ENCODE measurements around the gene SLC35A5.
"Not testable (repeated sequence)": the region's sequence is repeated elsewhere in the genome, so short reads cannot be mapped to it uniquely, and the experiment has no call there.

Gene SLC35A5, protein sequence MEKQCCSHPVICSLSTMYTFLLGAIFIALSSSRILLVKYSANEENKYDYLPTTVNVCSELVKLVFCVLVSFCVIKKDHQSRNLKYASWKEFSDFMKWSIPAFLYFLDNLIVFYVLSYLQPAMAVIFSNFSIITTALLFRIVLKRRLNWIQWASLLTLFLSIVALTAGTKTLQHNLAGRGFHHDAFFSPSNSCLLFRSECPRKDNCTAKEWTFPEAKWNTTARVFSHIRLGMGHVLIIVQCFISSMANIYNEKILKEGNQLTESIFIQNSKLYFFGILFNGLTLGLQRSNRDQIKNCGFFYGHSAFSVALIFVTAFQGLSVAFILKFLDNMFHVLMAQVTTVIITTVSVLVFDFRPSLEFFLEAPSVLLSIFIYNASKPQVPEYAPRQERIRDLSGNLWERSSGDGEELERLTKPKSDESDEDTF

DNA sequence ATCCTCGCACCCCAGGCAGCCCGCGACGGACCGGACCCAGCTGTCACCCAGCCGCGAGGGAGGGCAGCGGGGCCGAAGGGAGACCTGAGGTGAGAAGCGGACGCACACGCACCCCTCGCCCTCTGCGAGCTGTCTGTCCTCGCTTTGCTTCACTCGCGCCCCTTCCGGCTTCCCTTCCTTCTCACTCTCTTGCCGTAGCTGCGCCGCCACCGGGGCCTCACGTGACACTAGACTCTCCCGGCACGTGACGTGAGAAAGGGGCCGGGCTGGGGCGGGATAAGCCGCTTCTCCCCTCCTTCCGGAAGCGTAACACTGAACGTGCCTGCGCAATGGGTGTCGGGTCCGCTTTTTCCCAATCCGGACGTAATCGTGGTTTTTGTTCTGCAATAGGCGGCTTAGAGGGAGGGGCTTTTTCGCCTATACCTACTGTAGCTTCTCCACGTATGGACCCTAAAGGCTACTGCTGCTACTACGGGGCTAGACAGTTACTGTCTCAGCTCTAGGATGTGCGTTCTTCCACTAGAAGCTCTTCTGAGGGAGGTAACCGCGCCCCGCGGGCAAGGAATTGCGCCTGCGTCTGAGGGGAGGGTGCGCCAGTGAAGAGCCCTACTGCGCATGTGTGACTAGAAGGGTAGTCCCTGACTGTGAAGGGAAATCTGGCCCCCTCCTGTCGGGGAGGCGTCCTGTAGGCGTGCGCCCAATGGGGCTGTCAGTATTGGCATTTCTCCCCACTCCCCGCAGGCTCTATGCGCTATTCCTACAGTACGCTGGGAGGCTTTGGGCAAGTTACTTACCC is at the start of gene SLC35A5, which contains the start of gene ATG3:
Gene SLC35A5, plus strand, starts transcription at position 312 of the 796 bp plus-strand sequence. CDS start 1,359 bp downstream, outside the sequence.
Gene ATG3, minus strand, starts transcription at position 229 of the 796 bp plus-strand sequence. CDS start 434 bp downstream, outside the sequence.
- peak; percentile 94 for DNase-seq (ENCODE audit: low spot score)
- TF ChIP-seq CTCF (IDR thresholded peaks at IDR 0.05; ENCODE audit: extremely low read depth, missing control alignments) = no peak

- TF ChIP-seq CTCF (IDR thresholded peaks at IDR 0.05; ENCODE audit: extremely low read depth, missing control alignments) = no peak
- DNase-seq (ENCODE audit: low spot score) = no peak
Measured at GRCh38 chr3:112512320-112512719, 49.5 kb upstream of the SLC35A5 start.

DNA sequence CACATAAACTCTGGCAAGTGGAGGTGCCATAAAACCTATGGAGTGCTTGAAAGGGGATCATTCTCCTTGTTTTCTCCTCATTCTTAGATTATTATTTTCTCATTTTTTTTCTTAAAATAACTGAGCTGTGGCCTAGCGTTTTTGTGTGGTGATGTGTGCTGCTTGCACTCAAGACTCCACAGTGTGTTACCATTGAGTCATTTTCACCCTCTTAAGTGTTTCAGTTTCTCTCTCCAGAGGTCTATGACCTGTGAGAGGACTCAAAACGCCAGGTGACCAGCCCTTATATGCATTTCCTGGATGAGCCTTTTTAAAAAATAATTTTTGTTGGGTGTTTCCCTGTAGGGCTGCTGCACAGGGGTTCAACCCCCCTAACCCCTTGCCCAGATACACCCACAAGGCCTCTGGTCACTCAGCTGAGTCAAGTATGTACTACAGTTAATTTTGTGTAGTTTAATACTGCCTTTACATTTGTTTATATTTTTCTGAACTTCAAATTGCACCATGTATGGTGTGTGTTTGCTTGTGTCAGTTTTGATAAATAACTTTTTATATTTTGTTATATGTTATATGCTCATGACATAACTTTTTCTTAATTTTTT is 47.2 kb upstream of the SLC35A5 start:
- peak; percentile 63 for DNase-seq (ENCODE audit: low spot score)

DNA sequence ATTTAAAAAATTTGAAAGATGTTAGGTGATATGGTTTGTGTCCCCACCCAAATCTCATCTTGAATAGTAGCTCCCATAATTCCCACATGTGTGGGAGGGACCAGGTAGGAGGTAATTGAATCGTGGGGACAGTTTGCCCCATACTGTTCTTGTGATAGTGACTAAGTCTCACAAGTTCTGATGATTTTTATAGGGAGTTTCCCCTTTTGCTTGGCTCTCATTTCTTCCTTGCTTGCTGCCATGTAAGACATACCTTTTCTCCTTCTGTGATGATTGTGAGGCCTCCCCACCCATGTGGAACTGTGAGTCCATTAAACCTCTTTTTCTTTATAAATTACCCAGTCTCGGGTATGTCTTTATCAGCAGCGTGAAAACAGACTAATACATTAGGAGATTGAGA is 42.9 kb upstream of the SLC35A5 start:
- DNase-seq (ENCODE audit: low spot score) = not testable (repeated sequence)

More for the DNA sequence above, 47.2 kb upstream of the SLC35A5 start:
- TF ChIP-seq CTCF (IDR thresholded peaks at IDR 0.05; ENCODE audit: extremely low read depth, missing control alignments) = no peak

- peak; percentile 58 for DNase-seq (ENCODE audit: low spot score)
- peak; percentile 32 for TF ChIP-seq CTCF (IDR thresholded peaks at IDR 0.05; ENCODE audit: extremely low read depth, missing control alignments)
Measured at GRCh38 chr3:112519424-112520001, 42.3 kb upstream of the SLC35A5 start.

GRCh38 chr3:112524127-112524526 is 37.7 kb upstream of the SLC35A5 start:
- DNase-seq (ENCODE audit: low spot score) = not testable (repeated sequence)

GRCh38 chr3:112530573-112530972 is 31.3 kb upstream of the SLC35A5 start:
- TF ChIP-seq CTCF (IDR thresholded peaks at IDR 0.05; ENCODE audit: extremely low read depth, missing control alignments) = no peak
- no peak for DNase-seq (ENCODE audit: low spot score)

Measured in GM20000 (cell line).